NCI-H2227 treated with DMSO at 0.1 percent for 48 hours (cell line): ENCODE measurements around the gene GRIK5.

Experiments
- DNase-seq: peaks from one replicate; lab custom pipeline; 2025; lab: John Stamatoyannopoulos, UW

Gene GRIK5

GRCh38 chr19:41951686-41952172, 118.3 kb downstream of the GRIK5 start:
- DNase-seq: peak; percentile 93
